AG08396 (cell line): ENCODE data around the gene KIF2A.

Source experiments
- DNase-seq: peaks from one replicate; pipeline ENCODE4 v3.0.0; 2012; ENCODE audit warnings: low spot score, mixed read lengths

KIF2A gene

GRCh38 chr5:62305715-62306322 is at the start of gene KIF2A:
Gene KIF2A, plus strand, starts transcription at chr5:62306206. Its CDS starts 267 bp downstream, at chr5:62306473.
- DNase-seq: peak; percentile 99

DNA sequence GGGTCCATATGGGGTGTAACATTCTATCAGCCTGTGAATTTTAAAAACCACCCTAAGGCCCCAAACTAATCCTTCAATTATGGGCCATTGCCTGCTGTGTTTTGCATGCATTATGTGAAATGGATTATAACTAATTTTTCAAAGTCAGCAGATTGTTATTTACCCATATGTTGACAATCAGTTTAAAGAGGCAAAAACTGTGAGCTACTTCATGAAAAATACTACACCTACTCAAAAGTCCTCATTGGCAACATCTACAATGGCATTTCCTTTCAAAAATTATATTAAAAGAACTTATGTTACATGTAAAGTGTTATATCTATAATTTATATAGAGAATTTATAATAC is 49.0 kb upstream of the KIF2A start:
- no peak for DNase-seq

DNA sequence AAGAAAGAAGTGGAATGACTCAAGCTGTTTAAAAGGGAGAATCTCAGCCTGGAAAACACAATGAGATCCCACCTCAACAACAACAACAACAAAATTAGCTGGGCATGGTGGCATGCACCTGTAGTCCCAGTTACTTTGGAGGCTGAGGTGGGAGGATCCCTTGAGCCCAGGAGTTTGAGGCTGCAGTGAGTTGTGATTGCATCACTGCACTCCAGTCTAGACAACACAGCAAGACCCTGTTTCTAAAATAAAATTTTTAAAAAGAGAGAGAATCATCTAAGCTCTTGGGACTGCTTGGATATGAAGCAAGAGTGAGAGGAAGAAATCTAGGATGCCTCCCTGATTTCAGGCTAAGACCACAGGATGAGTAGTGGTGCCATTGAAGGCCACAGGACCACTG is 47.4 kb upstream of the KIF2A start:
- no peak for DNase-seq

DNA sequence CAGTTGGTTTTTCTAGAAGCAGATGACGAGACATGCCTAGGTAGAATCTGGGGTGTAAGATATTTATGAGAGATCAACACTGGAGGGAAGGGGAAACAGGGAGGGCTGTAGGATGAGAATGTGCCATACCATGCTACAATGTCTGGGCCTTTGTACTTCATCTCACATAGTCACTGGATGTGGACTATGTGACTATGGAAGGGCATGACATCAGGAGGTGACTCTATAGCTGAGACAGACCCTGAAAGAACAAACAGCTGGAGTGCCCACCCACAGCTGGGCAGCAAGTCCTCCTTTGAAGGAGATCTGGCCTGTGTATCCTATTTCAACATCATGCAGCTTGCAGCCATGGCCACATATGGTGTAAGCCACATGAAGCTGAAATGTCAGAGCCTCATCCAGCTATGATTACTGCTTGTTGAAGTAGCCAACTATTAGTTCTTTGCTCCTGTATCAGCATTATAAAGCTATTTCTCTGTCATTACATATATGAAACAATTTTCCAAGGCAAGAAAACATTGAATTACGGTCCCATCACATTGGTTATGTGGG is 46.2 kb upstream of the KIF2A start:
- DNase-seq: no peak

GRCh38 chr5:62260513-62260912 is 45.5 kb upstream of the KIF2A start:
- DNase-seq: no peak

DNA sequence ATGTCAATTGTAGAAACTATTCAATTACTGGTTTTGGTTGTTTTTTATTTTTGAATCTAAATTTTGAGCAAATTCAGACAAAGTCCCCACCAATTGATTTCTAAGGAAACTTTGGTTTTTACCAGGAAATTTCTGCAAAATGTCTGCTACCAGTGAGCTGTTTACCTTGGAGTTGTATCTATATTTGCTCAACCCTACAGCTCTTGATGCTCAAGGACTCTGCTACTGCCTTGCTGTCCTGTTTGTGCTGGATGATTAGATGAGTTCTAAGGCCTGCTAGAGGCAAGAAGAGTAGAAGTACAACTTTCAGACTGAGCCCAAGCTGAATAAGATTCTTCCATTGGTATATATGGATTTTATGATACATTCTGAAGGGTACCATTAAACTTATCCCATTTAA is 42.6 kb upstream of the KIF2A start:
- DNase-seq: no peak

DNA sequence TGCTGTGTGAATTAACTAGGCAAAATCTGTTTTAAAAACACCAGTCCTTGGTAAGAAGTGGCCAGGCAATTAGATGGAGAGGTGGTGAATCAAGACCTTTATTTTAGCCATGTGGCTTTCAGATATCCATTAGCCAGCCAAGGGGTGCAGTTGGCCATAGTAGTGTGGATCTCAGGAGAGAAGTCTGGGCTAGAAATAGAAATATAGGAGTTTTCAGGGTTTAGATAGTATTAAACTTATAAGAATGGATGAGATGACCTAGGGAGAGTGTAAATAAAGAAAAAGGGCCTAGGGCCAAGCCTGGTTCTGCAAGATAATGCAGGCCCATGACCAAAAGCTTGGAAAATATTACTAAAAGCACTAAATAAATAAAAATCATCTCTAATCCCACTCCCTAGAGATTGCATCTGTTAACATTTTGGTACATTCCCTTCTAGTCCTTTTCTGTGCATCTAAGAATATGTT is 40.3 kb upstream of the KIF2A start:
- no peak for DNase-seq

DNA sequence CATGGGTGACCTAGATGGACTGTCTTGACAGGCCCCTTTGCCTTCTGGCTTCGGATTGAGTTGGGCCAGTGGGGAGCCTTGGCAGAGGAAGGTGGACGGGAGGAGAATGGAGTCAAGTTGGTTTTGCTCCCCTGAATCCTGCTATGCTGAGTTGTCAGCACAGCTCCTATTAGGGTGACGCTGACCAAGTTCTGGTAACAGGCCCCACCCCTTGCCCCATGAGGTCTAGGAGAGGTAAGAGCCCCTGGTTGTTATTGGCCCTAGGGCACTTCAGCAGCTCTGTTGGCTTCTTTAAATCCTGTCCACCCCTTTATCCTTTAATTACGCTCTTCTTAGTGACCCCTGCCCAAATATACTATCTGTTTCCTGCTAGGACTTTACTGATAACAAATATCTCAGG is 39.4 kb upstream of the KIF2A start:
- DNase-seq: no peak

GRCh38 chr5:62268234-62268633 is 37.8 kb upstream of the KIF2A start:
- no peak for DNase-seq

GRCh38 chr5:62268792-62269191 is 37.2 kb upstream of the KIF2A start:
- no peak for DNase-seq

GRCh38 chr5:62271370-62271769 is 34.6 kb upstream of the KIF2A start:
- DNase-seq: no peak

DNA sequence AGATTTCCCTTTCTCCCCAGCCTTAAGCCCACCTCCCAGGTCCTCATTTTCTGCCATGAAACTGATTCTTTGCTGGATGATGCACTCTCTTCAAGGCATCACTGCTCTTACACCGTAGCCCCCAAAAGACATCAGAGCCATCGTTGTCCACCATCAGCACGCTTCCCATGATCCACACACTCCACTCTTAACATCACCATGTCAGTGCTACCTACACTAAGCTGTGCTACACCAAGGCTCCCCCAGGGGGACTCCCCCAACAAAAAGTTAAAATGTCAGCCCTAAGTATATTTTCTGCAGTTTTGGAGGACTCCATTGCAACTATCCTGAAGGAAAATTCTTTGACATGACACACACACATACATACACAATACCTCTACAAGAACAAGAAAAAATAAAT is 34.1 kb upstream of the KIF2A start:
- DNase-seq: no peak

GRCh38 chr5:62273687-62274086 is 32.3 kb upstream of the KIF2A start:
- no peak for DNase-seq

DNA sequence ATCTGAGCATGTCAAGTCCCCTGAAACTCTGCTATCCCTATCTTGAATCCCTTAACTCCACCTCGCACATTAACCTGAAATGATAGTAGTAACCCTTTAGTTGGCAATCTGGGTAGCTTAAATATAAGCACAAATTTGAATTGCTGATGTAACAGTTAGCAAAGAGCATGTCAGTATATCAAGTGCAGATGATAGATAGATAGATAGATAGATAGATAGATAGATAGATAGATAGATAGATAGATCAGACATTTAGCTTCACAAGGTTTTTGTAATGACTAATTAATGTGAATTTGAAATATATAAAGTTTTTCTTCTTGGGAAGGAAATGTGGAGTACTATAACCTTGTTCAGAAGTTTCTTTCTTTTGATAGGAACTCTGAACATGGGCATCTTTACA is 30.4 kb upstream of the KIF2A start:
- no peak for DNase-seq

GRCh38 chr5:62281411-62281810 is 24.6 kb upstream of the KIF2A start:
- DNase-seq: no peak

- no peak for DNase-seq
Observed at GRCh38 chr5:62282064-62282463, 23.9 kb upstream of the KIF2A start.

GRCh38 chr5:62283005-62283404 is 23.0 kb upstream of the KIF2A start:
- no peak for DNase-seq

DNA sequence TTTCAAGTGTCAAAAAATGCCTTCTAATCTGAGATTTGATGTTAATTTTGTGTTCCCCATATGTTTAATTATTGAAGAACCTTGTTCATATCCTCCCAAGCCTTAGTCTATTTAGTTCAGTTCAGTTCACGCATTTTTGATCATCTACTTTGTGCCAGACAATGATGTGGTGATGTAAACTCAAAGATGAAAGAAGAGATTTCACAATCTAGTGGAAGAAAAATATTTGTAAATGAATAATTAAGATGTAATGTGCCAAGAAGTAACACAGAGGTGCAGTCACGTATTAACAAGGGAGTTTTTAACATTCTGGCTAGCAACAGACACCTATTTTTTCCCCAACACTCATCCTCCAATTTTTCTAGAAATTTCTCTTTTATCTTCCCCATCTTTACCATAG is 22.1 kb upstream of the KIF2A start:
- DNase-seq: no peak

DNA sequence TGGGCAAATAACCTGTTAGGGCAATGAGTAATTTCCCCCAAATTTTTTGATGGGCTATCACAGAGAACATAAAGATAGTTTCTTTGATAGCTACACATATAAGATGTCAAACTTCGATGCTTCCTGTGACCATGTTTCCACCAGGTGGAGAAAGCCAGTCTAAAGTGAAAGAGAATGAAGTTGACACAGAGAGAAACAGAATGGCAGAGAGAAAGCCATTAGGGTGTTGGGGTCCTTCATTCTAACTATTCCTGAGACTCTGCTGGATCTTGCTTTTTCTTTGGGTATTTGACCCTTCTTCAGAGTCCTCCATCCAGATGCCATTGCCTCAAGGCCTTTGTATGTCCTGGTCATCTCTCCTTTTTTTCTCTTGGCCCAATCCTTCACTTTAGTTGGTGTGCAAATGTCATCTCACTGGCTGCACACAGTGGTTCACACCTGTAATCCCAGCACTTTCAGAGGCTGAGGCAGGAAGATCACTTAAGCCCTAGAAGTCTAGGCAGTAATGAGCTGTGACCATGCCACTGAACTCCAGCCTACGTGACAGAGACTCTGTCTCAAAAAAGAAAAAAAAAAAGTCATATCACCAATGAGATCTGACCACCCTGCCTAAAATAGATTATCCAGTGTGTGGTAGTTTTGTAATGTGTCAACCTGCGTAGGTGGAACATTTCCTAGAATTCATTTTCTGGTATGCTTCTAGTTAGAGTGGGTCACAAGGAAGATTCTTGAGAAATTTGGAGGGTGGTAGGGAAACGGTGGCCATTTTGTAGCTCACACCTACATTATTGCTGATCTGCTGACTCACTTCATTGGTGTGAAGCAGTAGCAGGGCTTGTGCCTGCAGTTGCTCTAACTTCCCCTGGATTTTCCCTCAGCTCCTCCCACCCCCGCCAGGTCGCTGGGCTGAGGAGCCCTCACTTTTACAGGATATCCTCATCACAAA is 20.8 kb upstream of the KIF2A start:
- no peak for DNase-seq

- DNase-seq: no peak
Observed at GRCh38 chr5:62286834-62287233, 19.2 kb upstream of the KIF2A start.

DNA sequence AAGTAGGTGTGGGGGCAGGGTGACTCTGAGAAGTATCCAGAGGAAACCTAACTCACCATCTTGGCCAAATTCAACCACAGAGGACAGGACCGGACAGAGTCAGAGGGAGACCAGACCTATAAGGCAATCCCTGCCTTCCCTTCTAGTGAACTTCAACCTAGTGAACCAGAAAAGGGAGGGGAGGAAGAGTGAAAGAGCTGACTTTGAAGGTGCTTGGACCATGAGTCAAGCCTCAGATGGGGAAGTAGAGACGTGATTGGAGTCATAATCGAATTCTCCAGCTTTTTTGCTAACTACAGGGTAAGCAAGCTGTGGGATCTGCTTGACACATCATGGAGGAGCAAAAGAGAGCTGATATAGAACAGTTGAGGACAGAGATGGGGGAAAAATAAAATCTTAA is 18.8 kb upstream of the KIF2A start:
- DNase-seq: no peak

DNA sequence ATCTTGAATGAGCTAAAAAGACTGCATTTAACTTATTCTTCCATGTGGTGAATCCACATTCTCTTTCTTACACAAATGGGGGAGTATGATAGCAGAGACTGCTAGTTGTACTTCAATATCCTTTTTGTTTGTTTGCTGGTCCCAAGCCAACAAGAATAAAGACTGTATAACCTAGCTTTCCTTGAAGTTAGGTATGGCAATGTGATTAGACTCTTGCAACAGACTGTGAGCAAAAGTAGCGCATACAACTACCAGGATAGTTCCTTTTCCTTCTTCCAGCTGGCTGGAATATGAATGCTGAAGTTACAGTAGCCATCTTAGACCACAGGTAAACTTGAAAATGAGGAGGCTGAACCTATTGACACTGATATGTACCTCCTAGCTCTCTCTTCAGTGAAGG is 17.9 kb upstream of the KIF2A start:
- no peak for DNase-seq

DNA sequence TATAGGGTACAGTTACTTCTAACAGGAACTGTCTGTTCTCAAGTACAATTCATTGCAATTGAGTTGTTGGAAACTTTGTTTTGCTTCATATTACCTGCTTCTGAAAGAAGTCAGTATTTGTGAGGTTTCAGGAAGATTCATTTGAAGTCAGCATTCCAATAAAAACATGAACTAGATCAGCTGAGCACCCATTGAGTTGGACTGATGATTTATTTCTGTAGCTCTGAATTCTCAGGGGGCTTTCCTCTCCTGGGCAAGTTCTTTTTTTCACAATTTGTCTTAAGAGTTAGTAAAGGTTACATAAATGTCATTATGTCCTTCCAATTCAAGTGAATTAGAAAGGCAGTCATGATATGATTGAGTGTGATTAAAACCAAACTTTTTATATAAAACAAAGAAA is 16.2 kb upstream of the KIF2A start:
- DNase-seq: no peak
